ENCODE results near the gene DYRK1B. TPM values are rescaled to one million over a fixed set of nuclear protein-coding genes. Genes with fewer than 3 reads are reported as not detected.

DYRK1B gene
- polyA plus RNA-seq, 1 of the 3 experiments (the other 2 are of a cell fraction), result 17.2 TPM

GRCh38 chr19:39871886-39872866 is 38.2 kb upstream of the DYRK1B start:
- Histone ChIP-seq H4K20me1 (ENCODE audit: insufficient read depth) (no peaks in the 10 kb centered on the region), H2AFZ (ENCODE audit: low read depth) (no peak overlapping the region), H3K4me2 (no peak overlapping the region), H3K79me2 (ENCODE audit: insufficient read depth) (no peaks in the 10 kb centered on the region), H3K4me1 (ENCODE audit: control insufficient read depth in 1 of 2, insufficient read depth in 2 of 2, low read depth in 1 of 2, low read length in 1 of 2) (no peaks in the 10 kb centered on the region; a peak in 1 of 4 replicates), H3K27ac (ENCODE audit: low read depth in 2 of 2, low read length in 1 of 2) (no peak overlapping the region), H3K9me2 (no peaks in the 10 kb centered on the region), H3K4me3 (ENCODE audit: low read depth in 2 of 2, low read length in 1 of 2) (no peak overlapping the region), H3K36me3 (replicated peaks in 1 of 2; ENCODE audit: control insufficient read depth in 1 of 2, insufficient read depth in 2 of 2, low read length in 1 of 2) (no peaks in the 10 kb centered on the region), H3K27me3 (ENCODE audit: insufficient read depth) (no peaks in the 10 kb centered on the region), H3F3A (replicated peaks; ENCODE audit: insufficient read depth) (no peaks in the 10 kb centered on the region), H3K9me3 (no peaks in the 10 kb centered on the region), H3K9ac (no peak overlapping the region)
- DNase-seq, result no peak
- 67% methylated on average over 18 of the region's 47 CpGs for WGBS (ENCODE audit: low lambda C conversion rate)
- POLR2A ChIA-PET, result no interaction called here
- CTCF ChIA-PET, result interaction anchor here (1.2 kb wide), 1 partner anchor 28 kb away, joined by 3 read pairs; no protein-coding TSS in a partner anchor
- TF ChIP-seq USF1 (IDR thresholded peaks at IDR 0.05; ENCODE audit: borderline replicate concordance, low read depth) (no peak), EP300 (IDR thresholded peaks at IDR 0.05; ENCODE audit: borderline replicate concordance in 1 of 2, low read depth in 1 of 2, low read length in 1 of 2) (no peak), MEF2A (IDR thresholded peaks at IDR 0.05; ENCODE audit: borderline replicate concordance, low read depth) (no peak), ZBTB33 (IDR thresholded peaks at IDR 0.05; ENCODE audit: borderline replicate concordance, low read depth) (no peak), EZH2phosphoT487 (IDR thresholded peaks at IDR 0.05; ENCODE audit: borderline replicate concordance, low read depth) (no peak), TEAD4 (IDR thresholded peaks at IDR 0.05; ENCODE audit: borderline replicate concordance, insufficient read depth) (no peak), FOSL2 (IDR thresholded peaks at IDR 0.05; ENCODE audit: borderline replicate concordance, low read depth) (no peak), RAD21 (IDR thresholded peaks at IDR 0.05; ENCODE audit: low read length) (no peak), RXRA (IDR thresholded peaks at IDR 0.05; ENCODE audit: borderline replicate concordance, low read depth) (no peak), CHD2 (IDR thresholded peaks at IDR 0.05; ENCODE audit: low read length, partially characterized antibody) (no peak), RCOR1 (IDR thresholded peaks at IDR 0.05; ENCODE audit: low read length) (no peak), POLR2AphosphoS5 (IDR thresholded peaks at IDR 0.05; ENCODE audit: low read depth, low read length) (no peak), FOXM1 (IDR thresholded peaks at IDR 0.05; ENCODE audit: low read depth) (no peak), GABPA (IDR thresholded peaks at IDR 0.05; ENCODE audit: low read depth) (no peak), NRF1 (IDR thresholded peaks at IDR 0.05; ENCODE audit: low read depth, low read length) (no peak)
- TF ChIP-seq, protein P1, sequence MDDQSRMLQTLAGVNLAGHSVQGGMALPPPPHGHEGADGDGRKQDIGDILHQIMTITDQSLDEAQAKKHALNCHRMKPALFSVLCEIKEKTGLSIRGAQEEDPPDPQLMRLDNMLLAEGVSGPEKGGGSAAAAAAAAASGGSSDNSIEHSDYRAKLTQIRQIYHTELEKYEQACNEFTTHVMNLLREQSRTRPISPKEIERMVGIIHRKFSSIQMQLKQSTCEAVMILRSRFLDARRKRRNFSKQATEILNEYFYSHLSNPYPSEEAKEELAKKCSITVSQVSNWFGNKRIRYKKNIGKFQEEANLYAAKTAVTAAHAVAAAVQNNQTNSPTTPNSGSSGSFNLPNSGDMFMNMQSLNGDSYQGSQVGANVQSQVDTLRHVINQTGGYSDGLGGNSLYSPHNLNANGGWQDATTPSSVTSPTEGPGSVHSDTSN (IDR thresholded peaks at IDR 0.05), result no peak

Measured in SK-N-SH (cell line).